CD1c-positive myeloid dendritic cell (primary cell): ENCODE measurements around the gene VEZT.

Experiments
- DNase-seq: peaks from one replicate; pipeline ENCODE4 v3.0.0-alpha.2; 2016; ENCODE audit errors: extremely low spot score

VEZT gene

GRCh38 chr12:95198914-95199313, 18.7 kb upstream of the VEZT start:
- no peak for DNase-seq

GRCh38 chr12:95200128-95200894, 17.3 kb upstream of the VEZT start:
- DNase-seq: no peak

GRCh38 chr12:95201056-95201670, 16.4 kb upstream of the VEZT start:
- DNase-seq: no peak

- no peak for DNase-seq
Observed at GRCh38 chr12:95202691-95203486, 14.7 kb upstream of the VEZT start.

GRCh38 chr12:95203487-95204030, 14.0 kb upstream of the VEZT start:
- no peak for DNase-seq

- peak; percentile 66 for DNase-seq
Observed at GRCh38 chr12:95204141-95204866, 13.3 kb upstream of the VEZT start.

- DNase-seq: no peak
Observed at GRCh38 chr12:95205016-95205624, 12.5 kb upstream of the VEZT start.

GRCh38 chr12:95205685-95206084, 11.9 kb upstream of the VEZT start:
- peak; percentile 55 for DNase-seq

- no peak for DNase-seq
Observed at GRCh38 chr12:95206916-95207315, 10.7 kb upstream of the VEZT start.

- no peak for DNase-seq
Observed at GRCh38 chr12:95207407-95207806, 10.2 kb upstream of the VEZT start.

- no peak for DNase-seq
Observed at GRCh38 chr12:95208678-95209077, 8.9 kb upstream of the VEZT start.

- DNase-seq: peak; percentile 81
Observed at GRCh38 chr12:95212586-95212985, 5.0 kb upstream of the VEZT start.

- no peak for DNase-seq
Observed at GRCh38 chr12:95213119-95213518, 4.5 kb upstream of the VEZT start.

GRCh38 chr12:95213928-95214327, 3.7 kb upstream of the VEZT start:
- DNase-seq: no peak

- DNase-seq: no peak
Observed at GRCh38 chr12:95214466-95214865, 3.1 kb upstream of the VEZT start.

- peak; percentile 80 for DNase-seq
Observed at GRCh38 chr12:95215949-95216348, 1.7 kb upstream of the VEZT start.

- DNase-seq: peak; percentile 25
Observed at GRCh38 chr12:95216711-95217376, 763 bp upstream of the VEZT start.

GRCh38 chr12:95218150-95219133, 835 bp downstream of the VEZT start:
- peak; percentile 48 for DNase-seq

- DNase-seq: no peak
Observed at GRCh38 chr12:95220190-95220589, 2.6 kb downstream of the VEZT start.

GRCh38 chr12:95220726-95221125, 3.1 kb downstream of the VEZT start:
- no peak for DNase-seq
